HG03558 (cell line): Measurements from ENCODE around the gene LIPJ.

Experiments used
- ATAC-seq: cut with Tn5 transposase; IDR thresholded peaks from one replicate; pipeline ENCODE4 v1.9.1; 2021; ENCODE audit warnings: moderate number of reproducible peaks; ENCODE audit not compliant: unreplicated experiment; ENCODE audit errors: extremely low read depth

Gene LIPJ

GRCh38 chr10:88592906-88593305 lies 6.3 kb downstream of the LIPJ start:
- ATAC-seq, result no peak

GRCh38 chr10:88594482-88594881 lies 7.9 kb downstream of the LIPJ start:
- no peak for ATAC-seq

- peak; percentile 62 for ATAC-seq
Observed at GRCh38 chr10:88598055-88598454, 11.5 kb downstream of the LIPJ start.

- ATAC-seq, result no peak
Observed at GRCh38 chr10:88608052-88608732, 21.6 kb downstream of the LIPJ start.

- ATAC-seq, result no peak
Observed at GRCh38 chr10:88608780-88609179, 22.2 kb downstream of the LIPJ start.

GRCh38 chr10:88616250-88616977 lies 29.9 kb downstream of the LIPJ start:
- no peak for ATAC-seq

GRCh38 chr10:88617772-88618300 lies 31.3 kb downstream of the LIPJ start:
- ATAC-seq, result no peak

- ATAC-seq, result no peak
Observed at GRCh38 chr10:88618496-88618895, 31.9 kb downstream of the LIPJ start.

- no peak for ATAC-seq
Observed at GRCh38 chr10:88620441-88620840, 33.9 kb downstream of the LIPJ start.

GRCh38 chr10:88623835-88624234 lies 37.3 kb downstream of the LIPJ start:
- no peak for ATAC-seq

GRCh38 chr10:88624840-88625239 lies 38.3 kb downstream of the LIPJ start:
- ATAC-seq, result no peak

GRCh38 chr10:88640186-88640585 lies 53.6 kb downstream of the LIPJ start:
- no peak for ATAC-seq

GRCh38 chr10:88642209-88642608 lies 55.6 kb downstream of the LIPJ start:
- no peak for ATAC-seq

- ATAC-seq, result no peak
Observed at GRCh38 chr10:88642963-88643362, 56.4 kb downstream of the LIPJ start.

GRCh38 chr10:88647061-88647615 lies 60.6 kb downstream of the LIPJ start:
- ATAC-seq, result no peak

GRCh38 chr10:88651101-88651551 lies 64.6 kb downstream of the LIPJ start:
- no peak for ATAC-seq

GRCh38 chr10:88652616-88653015 lies 66.1 kb downstream of the LIPJ start:
- no peak for ATAC-seq
